HepG2 (cell line): Measurements from ENCODE around the gene CD19. TPM values are rescaled to one million over a fixed set of nuclear protein-coding genes. Genes with fewer than 3 reads are reported as not detected.

Experiments
- AKNA ChIP-seq: sonication (generic); formaldehyde crosslinking; IDR thresholded peaks from 2 replicates; pipeline ENCODE4 v1.4.0; 2020; ENCODE audit warnings: missing genetic modification reagents, borderline replicate concordance
- CREM ChIP-seq, 2 experiments: sonication (generic) in 1 of 2; formaldehyde crosslinking in 1 of 2; IDR thresholded peaks; 2 replicates each; pipeline versions ENCODE4 v1.4.0 to v1.6.1; 2016 to 2020; ENCODE audit warnings: antibody characterized with exemption in 1 of 2, mild to moderate bottlenecking in 1 of 2, missing genetic modification reagents in 1 of 2
- MIER3 ChIP-seq: IDR thresholded peaks from 2 replicates; pipeline ENCODE4 v1.6.1; 2016; ENCODE audit warnings: missing compliant biosample characterization, borderline replicate concordance
- MTA1 ChIP-seq: sonication (generic); formaldehyde crosslinking; IDR thresholded peaks from 2 replicates; pipeline ENCODE4 v1.4.0; 2020; ENCODE audit warnings: missing genetic modification reagents, mild to moderate bottlenecking, borderline replicate concordance
- NFKB2 ChIP-seq: sonication (generic); formaldehyde crosslinking; IDR thresholded peaks from 2 replicates; pipeline ENCODE4 v1.4.0; 2020; ENCODE audit warnings: missing genetic modification reagents, borderline replicate concordance
- NR3C1 ChIP-seq: sonication (generic); formaldehyde crosslinking; IDR thresholded peaks from 2 replicates; pipeline ENCODE4 v1.4.0; 2020; ENCODE audit warnings: missing genetic modification reagents
- REL ChIP-seq: sonication (generic); formaldehyde crosslinking; conservative IDR thresholded peaks from 2 replicates; pipeline ENCODE4 v1.8.0; 2022; ENCODE audit warnings: mild to moderate bottlenecking, missing genetic modification reagents, moderate library complexity
- RFX1 ChIP-seq: fragments of 450-650 bp; IDR thresholded peaks from 2 replicates; pipeline ENCODE4 v1.6.1; 2017
- SSRP1 ChIP-seq: IDR thresholded peaks from 2 replicates; pipeline ENCODE4 v1.6.1; 2016; ENCODE audit warnings: control low read depth
- TFDP2 ChIP-seq: sonication (generic); formaldehyde crosslinking; IDR thresholded peaks from 2 replicates; pipeline ENCODE4 v1.4.0; 2020; ENCODE audit warnings: missing genetic modification reagents
- ZFP36L1 ChIP-seq: sonication (generic); formaldehyde crosslinking; IDR thresholded peaks from 2 replicates; pipeline ENCODE4 v1.8.0; 2022; ENCODE audit warnings: mild to moderate bottlenecking, missing genetic modification reagents, moderate library complexity
- ZFP90 ChIP-seq: sonication (generic); formaldehyde crosslinking; IDR thresholded peaks from 2 replicates; pipeline ENCODE4 v1.8.0; 2022; ENCODE audit warnings: missing genetic modification reagents, mild to moderate bottlenecking, inconsistent platforms, borderline replicate concordance
- ZNF138 ChIP-seq: sonication (generic); formaldehyde crosslinking; IDR thresholded peaks from 2 replicates; pipeline ENCODE4 v1.5.0; 2020; ENCODE audit warnings: mild to moderate bottlenecking, low read depth, missing genetic modification reagents
- ZNF17 ChIP-seq: sonication (generic); formaldehyde crosslinking; IDR thresholded peaks from 2 replicates; pipeline ENCODE4 v1.5.0; 2020; ENCODE audit warnings: mild to moderate bottlenecking, missing genetic modification reagents
- ZNF230 ChIP-seq: sonication (generic); formaldehyde crosslinking; IDR thresholded peaks from 2 replicates; pipeline ENCODE4 v1.4.0; 2020; ENCODE audit warnings: mild to moderate bottlenecking, missing genetic modification reagents
- ZNF282 ChIP-seq: fragments of 450-650 bp; IDR thresholded peaks from 2 replicates; pipeline ENCODE4 v1.6.1; 2018; ENCODE audit not compliant: partially characterized antibody
- ZNF614 ChIP-seq: IDR thresholded peaks from 2 replicates; pipeline ENCODE4 v1.6.1; 2018; ENCODE audit warnings: missing biosample characterization, missing genetic modification reagents, inconsistent platforms, borderline replicate concordance
- ZNF720 ChIP-seq: sonication (generic); formaldehyde crosslinking; IDR thresholded peaks from 2 replicates; pipeline ENCODE4 v1.4.0; 2020; ENCODE audit warnings: missing genetic modification reagents
- polyA plus RNA-seq, 8 experiments: library from polyadenylated mRNA; depleted of rRNA in 3 of 8; stranded (reverse) in 7 of 8; unstranded in 1 of 8; fragments of >200 nt; fragmentation: Illumina TruSeq in 4 of 8; extraction: Trizol in 4 of 8; gene quantifications; 2 replicates each; pipeline versions ENCODE4 v1.2.1 to v1.2.3, GENCODE V29; 2011 to 2016; ENCODE audit warnings: low read depth in 4 of 8, missing spikeins in 1 of 8, mixed read lengths in 1 of 8; ENCODE audit not compliant: insufficient read depth in 1 of 8
- total RNA-seq, 5 experiments: library from RNA; depleted of rRNA; stranded (reverse); fragments of >200 nt; fragmentation: Illumina TruSeq; extraction: Trizol; gene quantifications; 2 replicates each; pipeline ENCODE4 v1.2.3, GENCODE V29; 2016; ENCODE audit warnings: low read depth in 1 of 5
- TF ChIP-seq, protein P1 (sequence below): sonication (generic); formaldehyde crosslinking; conservative IDR thresholded peaks from 2 replicates; pipeline ENCODE4 v1.8.0; 2022; ENCODE audit warnings: missing genetic modification reagents
- TF ChIP-seq, protein P2 (sequence below): sonication (generic); formaldehyde crosslinking; IDR thresholded peaks from 2 replicates; pipeline ENCODE4 v1.9.0; 2022; ENCODE audit warnings: missing genetic modification reagents, mild to moderate bottlenecking, borderline replicate concordance

Gene CD19
- total and polyA plus RNA-seq, 2 of the 13 experiments (the other 11 are each of a cell fraction or from before 2014, with no cell fraction given): 0.55 to 1.1 TPM

GRCh38 chr16:28950648-28951409, 19.1 kb downstream of the CD19 start, which contains the start of gene NFATC2IP (continued):
- no peak for TF ChIP-seq ZNF17 (CRISPR knock-in tag)
- TF ChIP-seq, protein P1, sequence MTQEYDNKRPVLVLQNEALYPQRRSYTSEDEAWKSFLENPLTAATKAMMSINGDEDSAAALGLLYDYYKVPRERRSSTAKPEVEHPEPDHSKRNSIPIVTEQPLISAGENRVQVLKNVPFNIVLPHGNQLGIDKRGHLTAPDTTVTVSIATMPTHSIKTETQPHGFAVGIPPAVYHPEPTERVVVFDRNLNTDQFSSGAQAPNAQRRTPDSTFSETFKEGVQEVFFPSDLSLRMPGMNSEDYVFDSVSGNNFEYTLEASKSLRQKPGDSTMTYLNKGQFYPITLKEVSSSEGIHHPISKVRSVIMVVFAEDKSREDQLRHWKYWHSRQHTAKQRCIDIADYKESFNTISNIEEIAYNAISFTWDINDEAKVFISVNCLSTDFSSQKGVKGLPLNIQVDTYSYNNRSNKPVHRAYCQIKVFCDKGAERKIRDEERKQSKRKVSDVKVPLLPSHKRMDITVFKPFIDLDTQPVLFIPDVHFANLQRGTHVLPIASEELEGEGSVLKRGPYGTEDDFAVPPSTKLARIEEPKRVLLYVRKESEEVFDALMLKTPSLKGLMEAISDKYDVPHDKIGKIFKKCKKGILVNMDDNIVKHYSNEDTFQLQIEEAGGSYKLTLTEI (CRISPR knock-in tag): no peak
- peak; percentile 40; the same call in 1 of the 2 replicates for TF ChIP-seq RFX1
- peak; percentile 61 for TF ChIP-seq MTA1 (CRISPR knock-in tag)
- peak; percentile 85; the same call in 1 of the 2 replicates for TF ChIP-seq ZNF230 (CRISPR knock-in tag)
- TF ChIP-seq SSRP1: no peak
- TF ChIP-seq ZNF282: no peak
- no peak for TF ChIP-seq NR3C1
- TF ChIP-seq NFKB2 (CRISPR knock-in tag): no peak
- no peak; the same call in 1 of the 2 replicates for TF ChIP-seq ZNF614
- TF ChIP-seq MIER3 (CRISPR knock-in tag): no peak; the same call in 1 of the 2 replicates
- no peak for TF ChIP-seq AKNA (CRISPR knock-in tag)
- TF ChIP-seq, protein P2, sequence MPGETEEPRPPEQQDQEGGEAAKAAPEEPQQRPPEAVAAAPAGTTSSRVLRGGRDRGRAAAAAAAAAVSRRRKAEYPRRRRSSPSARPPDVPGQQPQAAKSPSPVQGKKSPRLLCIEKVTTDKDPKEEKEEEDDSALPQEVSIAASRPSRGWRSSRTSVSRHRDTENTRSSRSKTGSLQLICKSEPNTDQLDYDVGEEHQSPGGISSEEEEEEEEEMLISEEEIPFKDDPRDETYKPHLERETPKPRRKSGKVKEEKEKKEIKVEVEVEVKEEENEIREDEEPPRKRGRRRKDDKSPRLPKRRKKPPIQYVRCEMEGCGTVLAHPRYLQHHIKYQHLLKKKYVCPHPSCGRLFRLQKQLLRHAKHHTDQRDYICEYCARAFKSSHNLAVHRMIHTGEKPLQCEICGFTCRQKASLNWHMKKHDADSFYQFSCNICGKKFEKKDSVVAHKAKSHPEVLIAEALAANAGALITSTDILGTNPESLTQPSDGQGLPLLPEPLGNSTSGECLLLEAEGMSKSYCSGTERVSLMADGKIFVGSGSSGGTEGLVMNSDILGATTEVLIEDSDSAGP: peak; percentile 66; the same call in 1 of the 2 replicates
- peak; percentile 96 for TF ChIP-seq ZFP36L1
- TF ChIP-seq REL (CRISPR knock-in tag): peak; percentile 85; the same call in 1 of the 2 replicates
- peak; percentile 96 for TF ChIP-seq CREM (IDR thresholded peaks at IDR 0.05)
- TF ChIP-seq CREM (CRISPR knock-in tag; IDR thresholded peaks at IDR 0.05): no peak; the same call in 1 of the 2 replicates
- peak; percentile 99 for TF ChIP-seq TFDP2 (CRISPR knock-in tag)
- no peak for TF ChIP-seq ZNF720 (CRISPR knock-in tag)
- 0 out of 2 replicates have a peak, but pooled peaks have one; percentile 44 for TF ChIP-seq ZNF138 (CRISPR knock-in tag)
- TF ChIP-seq ZFP90 (CRISPR knock-in tag): no peak; the same call in 1 of the 2 replicates
